Esophagus muscularis mucosa (tissue), 4 donors: ENCODE results near the gene IL15RA.
"Not testable (repeated sequence)": the region's sequence is repeated elsewhere in the genome, so short reads cannot be mapped to it uniquely, and the experiment has no call there.

Experiments
- EP300 ChIP-seq: sonication (generic); formaldehyde crosslinking; IDR thresholded peaks from one replicate; pipeline ENCODE4 v1.6.1; 2017; ENCODE audit warnings: antibody characterized with exemption
- POLR2A ChIP-seq: fragments of 450-650 bp; IDR thresholded peaks from one replicate; pipeline ENCODE4 v1.6.1; 2017; ENCODE audit warnings: antibody characterized with exemption, moderate library complexity, mild to moderate bottlenecking, low read depth
- POLR2AphosphoS5 ChIP-seq, 2 donors: sonication (generic); formaldehyde crosslinking; IDR thresholded peaks; one replicate each; pipeline ENCODE4 v1.6.1; 2017; ENCODE audit warnings: antibody characterized with exemption in 2 of 2
- TF ChIP-seq, protein P1 (sequence below), 3 experiments: fragments of 200-600 bp in 2 of 3; fragments of 450-650 bp in 1 of 3; sonication (generic) in 2 of 3; IDR thresholded peaks; one replicate each; pipeline ENCODE4 v1.5.1; 2017 to 2019; ENCODE audit warnings: antibody characterized with exemption in 3 of 3, mild to moderate bottlenecking in 2 of 3, moderate library complexity in 1 of 3

DNA sequence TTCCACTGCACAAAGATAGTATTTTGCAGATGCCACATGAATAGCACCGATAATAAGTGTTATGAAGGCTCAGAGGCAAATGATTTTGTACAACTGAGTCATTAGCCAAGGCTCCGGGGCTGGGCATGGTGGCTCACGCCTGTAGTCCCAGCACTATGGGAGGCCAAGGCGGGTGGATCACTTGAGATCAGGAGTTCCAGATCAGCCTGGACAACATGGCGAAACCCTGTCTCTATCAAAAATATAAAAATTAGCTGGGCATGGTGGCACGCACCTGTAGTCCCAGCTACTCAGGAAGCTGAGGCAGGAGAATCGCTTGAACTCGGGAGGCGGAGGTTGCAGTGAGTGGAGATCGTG lies 30.9 kb downstream of the IL15RA start:
- TF ChIP-seq, protein P1, sequence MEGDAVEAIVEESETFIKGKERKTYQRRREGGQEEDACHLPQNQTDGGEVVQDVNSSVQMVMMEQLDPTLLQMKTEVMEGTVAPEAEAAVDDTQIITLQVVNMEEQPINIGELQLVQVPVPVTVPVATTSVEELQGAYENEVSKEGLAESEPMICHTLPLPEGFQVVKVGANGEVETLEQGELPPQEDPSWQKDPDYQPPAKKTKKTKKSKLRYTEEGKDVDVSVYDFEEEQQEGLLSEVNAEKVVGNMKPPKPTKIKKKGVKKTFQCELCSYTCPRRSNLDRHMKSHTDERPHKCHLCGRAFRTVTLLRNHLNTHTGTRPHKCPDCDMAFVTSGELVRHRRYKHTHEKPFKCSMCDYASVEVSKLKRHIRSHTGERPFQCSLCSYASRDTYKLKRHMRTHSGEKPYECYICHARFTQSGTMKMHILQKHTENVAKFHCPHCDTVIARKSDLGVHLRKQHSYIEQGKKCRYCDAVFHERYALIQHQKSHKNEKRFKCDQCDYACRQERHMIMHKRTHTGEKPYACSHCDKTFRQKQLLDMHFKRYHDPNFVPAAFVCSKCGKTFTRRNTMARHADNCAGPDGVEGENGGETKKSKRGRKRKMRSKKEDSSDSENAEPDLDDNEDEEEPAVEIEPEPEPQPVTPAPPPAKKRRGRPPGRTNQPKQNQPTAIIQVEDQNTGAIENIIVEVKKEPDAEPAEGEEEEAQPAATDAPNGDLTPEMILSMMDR (IDR thresholded peaks at IDR 0.05), result not testable (repeated sequence)
- not testable (repeated sequence) for TF ChIP-seq POLR2AphosphoS5 (IDR thresholded peaks at IDR 0.05); EP300; POLR2A
